GM23248 (cell line): ENCODE results near the gene P2RY10.

ENCODE experiments used
- EZH2 ChIP-seq: fragments of 200-600 bp; sonication (generic); IDR thresholded peaks from 2 replicates; pipeline ENCODE4 v1.6.1; 2018; ENCODE audit warnings: antibody characterized with exemption, mild to moderate bottlenecking; ENCODE audit not compliant: insufficient read depth, poor library complexity, severe bottlenecking
- EZH2phosphoT487 ChIP-seq: fragments of 200-600 bp; sonication (generic); IDR thresholded peaks from 2 replicates; pipeline ENCODE4 v1.6.1; 2018; ENCODE audit warnings: antibody characterized with exemption, moderate library complexity, mild to moderate bottlenecking, low read depth; ENCODE audit not compliant: insufficient read depth

- TF ChIP-seq EZH2 (no peak), EZH2phosphoT487 (no peak)
Observed at GRCh38 chrX:78946178-78946931, 1.2 kb downstream of the P2RY10 start.
